A673 (cell line): ENCODE results near the gene PACRG. TPM values are rescaled to one million over a fixed set of nuclear protein-coding genes. Genes with fewer than 3 reads are reported as not detected.

ENCODE experiments used
- BruUV-seq: library from RNA; stranded (reverse); fragments of 400-500 nt; replicated peaks from 2 replicates; lab custom pipeline; 2021; lab: Mats Ljungman, UMichigan
- CTCF ChIA-PET: fragments of 300-600 bp; sonication (Branson Sonifier 250); formaldehyde crosslinking; loops from one replicate; lab custom pipeline; 2022; ENCODE audit warnings: antibody characterized with exemption; lab: Charles Lee
- POLR2A ChIA-PET: fragments of 300-600 bp; sonication (Branson Sonifier 250); formaldehyde crosslinking; loops from one replicate; lab custom pipeline; 2022; ENCODE audit warnings: antibody characterized with exemption; ENCODE audit not compliant: low non-redundant PET; lab: Charles Lee
- DNase-seq: peaks from one replicate; pipeline ENCODE4 v3.0.0-alpha.2; 2015; ENCODE audit warnings: low spot score
- H3K27ac ChIP-seq: fragments of 200-600 bp; sonication (generic); 2 replicates; pipeline ENCODE4 v1.5.1; 2016; ENCODE audit warnings: mixed run types, low read depth, mild to moderate bottlenecking, mixed read lengths, antibody characterized with exemption, low read length; ENCODE audit not compliant: poor library complexity, severe bottlenecking
- H3K27me3 ChIP-seq: fragments of 200-600 bp; sonication (generic); replicated peaks from 2 replicates; pipeline ENCODE4 v1.6.1; 2017; ENCODE audit warnings: mixed run types, low read depth, mild to moderate bottlenecking, mixed read lengths, antibody characterized with exemption, low read length; ENCODE audit not compliant: insufficient read depth, poor library complexity
- H3K36me3 ChIP-seq: fragments of 200-600 bp; sonication (generic); 2 replicates; pipeline ENCODE4 v1.6.1; 2016; ENCODE audit warnings: mixed run types, mild to moderate bottlenecking, mixed read lengths, antibody characterized with exemption, low read length; ENCODE audit not compliant: insufficient read depth, poor library complexity, severe bottlenecking
- H3K4me1 ChIP-seq: fragments of 200-600 bp; sonication (generic); 2 replicates; pipeline ENCODE4 v1.6.1; 2017; ENCODE audit warnings: mixed run types, mild to moderate bottlenecking, mixed read lengths, antibody characterized with exemption, low read length; ENCODE audit not compliant: insufficient read depth, poor library complexity, severe bottlenecking
- H3K4me3 ChIP-seq: fragments of 200-600 bp; sonication (generic); 2 replicates; pipeline ENCODE4 v1.5.1; 2016; ENCODE audit warnings: low read depth, mixed run types, mild to moderate bottlenecking, mixed read lengths, low read length; ENCODE audit not compliant: poor library complexity, severe bottlenecking
- H3K9me3 ChIP-seq: fragments of 200-600 bp; sonication (generic); 2 replicates; pipeline ENCODE4 v1.6.1; 2016; ENCODE audit warnings: mixed run types, low read depth, mild to moderate bottlenecking, mixed read lengths, antibody characterized with exemption, low read length; ENCODE audit not compliant: poor library complexity, severe bottlenecking
- CTCF ChIP-seq: fragments of 300-800, 200-600 bp; sonication (generic); conservative IDR thresholded peaks from 2 replicates; pipeline ENCODE4 v1.5.1; 2017; ENCODE audit warnings: low read depth, mild to moderate bottlenecking, antibody characterized with exemption, low read length, moderate library complexity, mixed read lengths
- EZH2 ChIP-seq: fragments of 200-600 bp; sonication (generic); IDR thresholded peaks from 2 replicates; pipeline ENCODE4 v1.6.1; 2017; ENCODE audit warnings: borderline replicate concordance, low read depth, mild to moderate bottlenecking, mixed read lengths, antibody characterized with exemption, low read length; ENCODE audit not compliant: poor library complexity, severe bottlenecking
- intact Hi-C: fragments of 100-400 bp; cut with micrococcal nuclease; formaldehyde crosslinking; loops from one replicate; pipeline ENCODE4 v1.10.0; 2022; ENCODE audit not compliant: unreplicated experiment
- total RNA-seq: library from RNA; stranded (reverse); gene quantifications from 2 replicates; pipeline ENCODE4 v1.2.3, GENCODE V29; 2021

PACRG gene
- total RNA-seq, 1 experiment from 2014 or later, result not detected

- H3K27ac ChIP-seq, result no peak overlapping the region
- no TSS peak for BruUV-seq
These were observed 600.6 kb downstream of the PACRG start for GRCh38 chr6:163328411-163328810.

GRCh38 chr6:163329991-163330390, 602.2 kb downstream of the PACRG start:
- POLR2A ChIA-PET, result no interaction called here
- no peak overlapping the region for H3K27ac ChIP-seq
- BruUV-seq, result no TSS peak

More at GRCh38 chr6:163328411-163328810, 600.6 kb downstream of the PACRG start:
- H3K4me3 ChIP-seq, result no peak overlapping the region
- ChIA-PET CTCF (no interaction called here), POLR2A (no interaction called here)
- H3K36me3 ChIP-seq, result no peaks in the 10 kb centered on the region
- intact Hi-C loops, result no loop called here
- TF ChIP-seq CTCF, result no peak
- H3K9me3 ChIP-seq, result no peaks in the 10 kb centered on the region
- H3K27me3 ChIP-seq, result no peaks in the 10 kb centered on the region
- H3K4me1 ChIP-seq, result no peaks in the 10 kb centered on the region
- DNase-seq, result no peak

GRCh38 chr6:163331245-163331644, 603.5 kb downstream of the PACRG start:
- intact Hi-C loops, result no loop called here
- Histone ChIP-seq H3K9me3 (no peaks in the 10 kb centered on the region), H3K4me1 (no peaks in the 10 kb centered on the region), H3K27me3 (no peaks in the 10 kb centered on the region), H3K36me3 (no peaks in the 10 kb centered on the region), H3K27ac (no peak overlapping the region), H3K4me3 (no peak overlapping the region)
- BruUV-seq, result no TSS peak
- no peak for DNase-seq
- TF ChIP-seq CTCF (no peak), EZH2 (no peak)
- CTCF ChIA-PET, result no interaction called here
- POLR2A ChIA-PET, result no interaction called here

More at GRCh38 chr6:163329991-163330390, 602.2 kb downstream of the PACRG start:
- no peak overlapping the region for H3K4me3 ChIP-seq
- TF ChIP-seq EZH2 (no peak), CTCF (no peak)
- no peaks in the 10 kb centered on the region for H3K27me3 ChIP-seq
- no peaks in the 10 kb centered on the region for H3K36me3 ChIP-seq
- CTCF ChIA-PET, result no interaction called here
- no peak for DNase-seq
- intact Hi-C loops, result no loop called here
- H3K9me3 ChIP-seq, result no peaks in the 10 kb centered on the region
- H3K4me1 ChIP-seq, result no peaks in the 10 kb centered on the region
